HCT116 (cell line): Measurements from ENCODE around the gene MYO1B. TPM values are rescaled to one million over a fixed set of nuclear protein-coding genes. Genes with fewer than 3 reads are reported as not detected.

ENCODE experiments used
- ATAC-seq: fragments of 200-7000 bp; cut with Tn5 transposase; 2 replicates; pipeline ENCODE4 v1.9.1; 2020; ENCODE audit warnings: mild to moderate bottlenecking, moderate library complexity
- BruUV-seq: library from RNA; stranded (reverse); fragments of 400-500 nt; replicated peaks from 2 replicates; lab custom pipeline; 2021; lab: Mats Ljungman, UMichigan
- CTCF ChIA-PET: fragments of 300-600 bp; sonication (Branson Sonifier 250); formaldehyde crosslinking; loops from one replicate; lab custom pipeline; 2021; ENCODE audit warnings: antibody characterized with exemption; lab: Charles Lee
- POLR2A ChIA-PET: fragments of 300-600, 350-600 bp; sonication (Branson Sonifier 250); formaldehyde crosslinking; loops from one replicate; lab custom pipeline; 2021; ENCODE audit warnings: antibody characterized with exemption; lab: Charles Lee
- RAD21 ChIA-PET, 2 experiments: fragments of 300-600 bp; sonication (Branson Sonifier 250); formaldehyde crosslinking; loops; one replicate each; lab custom pipeline; 2023; ENCODE audit warnings: low total read pairs in 2 of 2; ENCODE audit not compliant: uncharacterized antibody in 2 of 2, unreplicated experiment in 2 of 2, low non-redundant PET in 1 of 2; lab: Charles Lee
- DNase-seq: peaks from one replicate; pipeline ENCODE4 v3.0.0-alpha.2; 2010; ENCODE audit warnings: low read depth, low spot score
- H2AFZ ChIP-seq: fragments of 200-600 bp; shearing (Covaris generic), sonication (generic); 2 replicates; pipeline ENCODE4 v1.6.1; 2017; ENCODE audit warnings: low read depth, mixed run types, mixed read lengths, antibody characterized with exemption, low read length; ENCODE audit not compliant: poor library complexity, severe bottlenecking
- H3K27ac ChIP-seq: 2 replicates; pipeline ENCODE4 v1.5.1; 2012; ENCODE audit warnings: low read depth, low read length
- H3K27me3 ChIP-seq: fragments of 200-600 bp; sonication (generic); 2 replicates; pipeline ENCODE4 v1.6.1; 2016; ENCODE audit warnings: mixed run types, low read length, mixed read lengths; ENCODE audit not compliant: insufficient read depth
- H3K36me3 ChIP-seq, 2 experiments: fragments of 200-500 bp in 1 of 2; fragments of 200-600 bp in 1 of 2; sonication (Bioruptor generic) in 1 of 2; sonication (generic) in 1 of 2; 2 replicates each; pipeline versions ENCODE4 v1.5.1 to v1.6.1; 2014 to 2016; ENCODE audit warnings: low read length in 2 of 2, inconsistent platforms in 1 of 2, mixed read lengths in 1 of 2, mixed run types in 1 of 2; ENCODE audit not compliant: insufficient read depth in 2 of 2, control insufficient read depth in 1 of 2
- H3K4me1 ChIP-seq, 2 experiments: fragments of 200-600 bp in 1 of 2; sonication (generic) in 1 of 2; 2 replicates each; pipeline versions ENCODE4 v1.5.1 to v1.6.1; 2012 to 2017; ENCODE audit warnings: low read length in 2 of 2, inconsistent platforms in 1 of 2, mild to moderate bottlenecking in 1 of 2, mixed read lengths in 1 of 2, mixed run types in 1 of 2, moderate library complexity in 1 of 2; ENCODE audit not compliant: insufficient read depth in 2 of 2, control insufficient read depth in 1 of 2
- H3K4me2 ChIP-seq: fragments of 200-600 bp; sonication (generic); 2 replicates; pipeline ENCODE4 v1.6.1; 2017; ENCODE audit warnings: mixed run types, low read length, mixed read lengths
- H3K4me3 ChIP-seq, 2 experiments: fragments of 200-600 bp in 1 of 2; sonication (generic) in 1 of 2; replicated peaks in 1 of 2; 2 replicates each; pipeline ENCODE4 v1.5.1; 2011 to 2016; ENCODE audit warnings: low read length in 2 of 2, control low read depth in 1 of 2, low read depth in 1 of 2, mild to moderate bottlenecking in 1 of 2, mixed read lengths in 1 of 2, mixed run types in 1 of 2
- H3K79me2 ChIP-seq: fragments of 200-600 bp; sonication (generic); 2 replicates; pipeline ENCODE4 v1.6.1; 2017; ENCODE audit warnings: mild to moderate bottlenecking, mixed run types, low read length, moderate library complexity, mixed read lengths; ENCODE audit not compliant: insufficient read depth
- H3K9ac ChIP-seq: fragments of 200-600 bp; sonication (generic); 2 replicates; pipeline ENCODE4 v1.6.1; 2016; ENCODE audit warnings: low read length, mixed read lengths
- H3K9me2 ChIP-seq: fragments of 200-600 bp; sonication (generic), shearing (Covaris generic); 2 replicates; pipeline ENCODE4 v1.6.1; 2017; ENCODE audit warnings: mixed run types, mild to moderate bottlenecking, moderate library complexity; ENCODE audit not compliant: insufficient read depth
- H3K9me3 ChIP-seq, 2 experiments: fragments of 200-500 bp in 1 of 2; fragments of 200-600 bp in 1 of 2; sonication (Bioruptor generic) in 1 of 2; sonication (generic) in 1 of 2; 2 replicates each; pipeline ENCODE4 v1.6.1; 2014 to 2017; ENCODE audit warnings: low read length in 2 of 2, mixed read lengths in 2 of 2, inconsistent platforms in 1 of 2, low read depth in 1 of 2, mild to moderate bottlenecking in 1 of 2, mixed run types in 1 of 2, moderate library complexity in 1 of 2; ENCODE audit not compliant: control insufficient read depth in 1 of 2, insufficient read depth in 1 of 2
- H4K20me1 ChIP-seq: fragments of 200-600 bp; sonication (generic), shearing (Covaris generic); 2 replicates; pipeline ENCODE4 v1.6.1; 2017; ENCODE audit warnings: mixed run types, mild to moderate bottlenecking, moderate library complexity; ENCODE audit not compliant: insufficient read depth
- CEBPB ChIP-seq: IDR thresholded peaks from 2 replicates; pipeline ENCODE4 v1.6.1; 2012; ENCODE audit warnings: low read depth
- CTCF ChIP-seq, 3 experiments: fragments of 200-600 bp in 1 of 3; sonication (generic) in 1 of 3; IDR thresholded peaks in 2 of 3; conservative IDR thresholded peaks in 1 of 3; 2 replicates each; pipeline ENCODE4 v1.5.1; 2012 to 2017; ENCODE audit warnings: low read depth in 2 of 3, low read length in 2 of 3, antibody characterized with exemption in 1 of 3, borderline replicate concordance in 1 of 3, control low read depth in 1 of 3, mild to moderate bottlenecking in 1 of 3, mixed read lengths in 1 of 3, mixed run types in 1 of 3, moderate library complexity in 1 of 3; ENCODE audit not compliant: insufficient read depth in 1 of 3
- EZH2 ChIP-seq: fragments of 200-600 bp; sonication (generic); IDR thresholded peaks from 2 replicates; pipeline ENCODE4 v1.6.1; 2017; ENCODE audit warnings: antibody characterized with exemption, mixed run types
- RAD21 ChIP-seq: IDR thresholded peaks from 2 replicates; pipeline ENCODE4 v1.6.1; 2012; ENCODE audit warnings: low read depth, mild to moderate bottlenecking
- SIN3A ChIP-seq: IDR thresholded peaks from 2 replicates; pipeline ENCODE4 v1.6.1; 2012; ENCODE audit warnings: low read depth
- SP1 ChIP-seq: IDR thresholded peaks from 2 replicates; pipeline ENCODE4 v1.6.1; 2012; ENCODE audit warnings: low read depth
- ZNF274 ChIP-seq: fragments of 200-500 bp; sonication (Bioruptor generic); IDR thresholded peaks from 2 replicates; pipeline ENCODE4 v1.6.1; 2014; ENCODE audit warnings: mild to moderate bottlenecking, low read depth, low read length, inconsistent platforms
- intact Hi-C: fragments of 100-400 bp; cut with micrococcal nuclease; formaldehyde crosslinking; loops from 2 replicates; pipeline ENCODE4 v1.10.0; 2022
- total RNA-seq: library from RNA; stranded (reverse); gene quantifications from one replicate; pipeline ENCODE4 v1.2.1, GENCODE V29; 2021; ENCODE audit not compliant: unreplicated experiment
- TF ChIP-seq, protein P1 (sequence below): IDR thresholded peaks from 2 replicates; pipeline ENCODE4 v1.6.1; 2012
- TF ChIP-seq, protein P2 (sequence below): IDR thresholded peaks from 2 replicates; pipeline ENCODE4 v1.6.1; 2011; ENCODE audit warnings: mild to moderate bottlenecking, low read length, moderate library complexity; ENCODE audit not compliant: insufficient replicate concordance; ENCODE audit errors: extremely low read depth

The MYO1B gene
- total RNA-seq, 1 experiment from 2014 or later, result 51.7 TPM

DNA sequence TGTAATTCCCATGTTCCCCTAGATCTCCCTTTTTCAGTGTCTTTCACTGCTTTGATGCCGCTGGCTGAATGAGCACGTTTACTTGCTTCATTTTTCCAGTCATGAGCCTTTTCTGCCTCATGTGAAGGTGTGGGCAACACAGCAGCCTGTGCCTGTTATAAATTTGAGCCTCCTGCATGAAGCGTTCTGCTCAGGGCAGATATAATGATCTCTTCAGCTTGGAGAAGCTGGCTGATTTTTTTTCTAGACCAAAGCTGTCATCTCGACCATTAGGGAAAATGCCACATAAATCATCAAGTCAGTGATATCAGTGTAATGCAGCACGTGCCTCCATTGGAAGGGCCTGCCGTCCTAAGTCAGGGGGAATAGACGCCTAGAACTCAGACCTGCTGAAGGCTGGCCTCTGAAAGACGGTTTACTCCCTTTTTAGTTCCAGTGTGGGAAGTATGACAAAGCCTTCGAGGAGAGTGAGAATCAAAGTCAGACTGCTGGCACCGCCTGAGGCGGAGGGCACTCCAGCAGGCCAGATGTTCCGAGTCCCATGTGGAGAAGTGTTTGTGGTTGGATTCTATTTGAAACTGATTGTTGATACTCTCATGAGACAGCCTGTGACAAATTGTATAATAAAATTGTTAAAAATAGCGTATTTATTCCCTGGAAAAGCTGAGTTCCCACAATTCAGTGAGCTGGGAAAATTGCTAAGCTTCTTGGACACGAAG is 196.5 kb downstream of the MYO1B start:
- no peak overlapping the region for H2AFZ ChIP-seq
- no peaks in the 10 kb centered on the region for H3K27me3 ChIP-seq
- no peak overlapping the region for H3K4me3 ChIP-seq
- no peaks in the 10 kb centered on the region for H3K4me1 ChIP-seq
- intact Hi-C loops, result no loop called here
- H3K9me2 ChIP-seq, result no peaks in the 10 kb centered on the region
- H4K20me1 ChIP-seq, result no peaks in the 10 kb centered on the region
- no peak overlapping the region for H3K9ac ChIP-seq
- no peaks in the 10 kb centered on the region for H3K79me2 ChIP-seq
- ChIA-PET POLR2A (interaction anchor here (0.6 kb wide), 1 partner anchor 371 kb away, joined by 4 read pairs; no protein-coding TSS in a partner anchor), RAD21 (no interaction called here), CTCF (no interaction called here)
- no peak overlapping the region for H3K27ac ChIP-seq
- no TSS peak for BruUV-seq
- ATAC-seq, result no peak
- H3K4me2 ChIP-seq, result no peak overlapping the region
- H3K9me3 ChIP-seq, result no peaks in the 10 kb centered on the region
- TF ChIP-seq, protein P1, sequence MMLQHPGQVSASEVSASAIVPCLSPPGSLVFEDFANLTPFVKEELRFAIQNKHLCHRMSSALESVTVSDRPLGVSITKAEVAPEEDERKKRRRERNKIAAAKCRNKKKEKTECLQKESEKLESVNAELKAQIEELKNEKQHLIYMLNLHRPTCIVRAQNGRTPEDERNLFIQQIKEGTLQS, result no peak
- TF ChIP-seq, protein P2, sequence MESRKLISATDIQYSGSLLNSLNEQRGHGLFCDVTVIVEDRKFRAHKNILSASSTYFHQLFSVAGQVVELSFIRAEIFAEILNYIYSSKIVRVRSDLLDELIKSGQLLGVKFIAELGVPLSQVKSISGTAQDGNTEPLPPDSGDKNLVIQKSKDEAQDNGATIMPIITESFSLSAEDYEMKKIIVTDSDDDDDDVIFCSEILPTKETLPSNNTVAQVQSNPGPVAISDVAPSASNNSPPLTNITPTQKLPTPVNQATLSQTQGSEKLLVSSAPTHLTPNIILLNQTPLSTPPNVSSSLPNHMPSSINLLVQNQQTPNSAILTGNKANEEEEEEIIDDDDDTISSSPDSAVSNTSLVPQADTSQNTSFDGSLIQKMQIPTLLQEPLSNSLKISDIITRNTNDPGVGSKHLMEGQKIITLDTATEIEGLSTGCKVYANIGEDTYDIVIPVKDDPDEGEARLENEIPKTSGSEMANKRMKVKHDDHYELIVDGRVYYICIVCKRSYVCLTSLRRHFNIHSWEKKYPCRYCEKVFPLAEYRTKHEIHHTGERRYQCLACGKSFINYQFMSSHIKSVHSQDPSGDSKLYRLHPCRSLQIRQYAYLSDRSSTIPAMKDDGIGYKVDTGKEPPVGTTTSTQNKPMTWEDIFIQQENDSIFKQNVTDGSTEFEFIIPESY, result no peak
- TF ChIP-seq ZNF274 (no peak), CEBPB (no peak), CTCF (IDR thresholded peaks at IDR 0.05 in 2 of 3, conservative IDR thresholded peaks at IDR 0.05 in 1 of 3; ENCODE audit: borderline replicate concordance in 1 of 3, insufficient read depth in 1 of 3, low read depth in 2 of 3, low read length in 2 of 3) (no peak), SP1 (no peak), SIN3A (no peak), RAD21 (no peak), EZH2 (no peak)
- TF ChIP-seq, all 23 proteins: peak for 0
- no peaks in the 10 kb centered on the region for H3K36me3 ChIP-seq
- DNase-seq, result no peak
